GM21367 (cell line): Measurements from ENCODE around the gene MGAT4B.

Experiments used
- ATAC-seq: cut with Tn5 transposase; IDR thresholded peaks from one replicate; pipeline ENCODE4 v1.9.1; 2021; ENCODE audit not compliant: unreplicated experiment

The MGAT4B gene

GRCh38 chr5:179773686-179774040 is 33.0 kb downstream of the MGAT4B start:
- no peak for ATAC-seq

GRCh38 chr5:179772351-179772750 is 34.3 kb downstream of the MGAT4B start:
- no peak for ATAC-seq

- no peak for ATAC-seq
Measured at GRCh38 chr5:179771311-179771895, 35.3 kb downstream of the MGAT4B start.

DNA sequence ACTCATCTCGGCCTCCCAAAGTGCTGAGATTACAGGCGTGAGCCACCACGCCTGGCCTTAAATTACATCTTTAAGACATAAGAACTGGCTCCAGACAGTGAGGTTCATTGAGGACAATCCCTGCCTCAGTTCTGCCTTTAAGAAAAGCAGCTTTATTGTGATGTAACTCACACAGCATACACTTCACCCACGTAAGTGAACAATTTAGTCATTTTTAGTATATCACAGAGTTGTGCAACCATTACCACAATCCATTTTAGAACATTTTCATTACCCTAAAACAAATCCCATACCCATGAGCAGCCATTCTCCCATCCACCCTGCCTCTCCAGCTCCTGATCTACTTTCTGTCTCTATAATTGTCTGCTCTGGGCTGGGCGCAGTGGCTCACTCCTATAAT is 36.9 kb downstream of the MGAT4B start:
- ATAC-seq = no peak

GRCh38 chr5:179769271-179769670 is 37.4 kb downstream of the MGAT4B start:
- no peak for ATAC-seq

- no peak for ATAC-seq
Measured at GRCh38 chr5:179768326-179769085, 38.2 kb downstream of the MGAT4B start.

DNA sequence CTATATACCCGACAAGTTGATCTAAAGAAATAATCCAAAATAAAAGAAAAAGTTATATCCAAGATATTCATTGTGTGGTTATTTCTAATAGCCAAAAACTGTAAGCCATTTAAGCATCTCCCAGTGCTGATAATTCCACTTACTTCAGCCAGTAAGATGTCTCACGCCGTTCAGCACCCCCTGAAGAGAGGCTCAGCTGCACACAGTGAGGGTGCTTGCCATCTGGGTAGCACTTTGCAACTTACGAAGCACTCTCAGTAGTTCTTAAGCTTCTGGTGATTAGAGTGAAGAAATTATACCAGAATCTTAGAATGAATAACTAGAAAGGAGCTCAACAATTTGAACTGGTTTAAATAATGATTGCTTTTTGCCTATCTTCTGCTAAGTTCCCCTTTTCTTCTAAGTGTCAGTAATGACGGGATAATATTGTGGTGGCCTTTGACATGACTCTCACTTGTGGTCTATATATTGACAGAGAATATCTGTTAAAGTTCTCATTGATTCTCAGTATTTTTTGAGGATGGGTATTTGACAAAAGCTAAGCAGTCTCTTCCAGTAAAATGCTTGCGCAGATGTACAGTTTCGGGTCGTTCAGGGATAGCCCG is 39.1 kb downstream of the MGAT4B start:
- ATAC-seq = no peak

GRCh38 chr5:179766726-179767455 is 39.8 kb downstream of the MGAT4B start:
- ATAC-seq = no peak

DNA sequence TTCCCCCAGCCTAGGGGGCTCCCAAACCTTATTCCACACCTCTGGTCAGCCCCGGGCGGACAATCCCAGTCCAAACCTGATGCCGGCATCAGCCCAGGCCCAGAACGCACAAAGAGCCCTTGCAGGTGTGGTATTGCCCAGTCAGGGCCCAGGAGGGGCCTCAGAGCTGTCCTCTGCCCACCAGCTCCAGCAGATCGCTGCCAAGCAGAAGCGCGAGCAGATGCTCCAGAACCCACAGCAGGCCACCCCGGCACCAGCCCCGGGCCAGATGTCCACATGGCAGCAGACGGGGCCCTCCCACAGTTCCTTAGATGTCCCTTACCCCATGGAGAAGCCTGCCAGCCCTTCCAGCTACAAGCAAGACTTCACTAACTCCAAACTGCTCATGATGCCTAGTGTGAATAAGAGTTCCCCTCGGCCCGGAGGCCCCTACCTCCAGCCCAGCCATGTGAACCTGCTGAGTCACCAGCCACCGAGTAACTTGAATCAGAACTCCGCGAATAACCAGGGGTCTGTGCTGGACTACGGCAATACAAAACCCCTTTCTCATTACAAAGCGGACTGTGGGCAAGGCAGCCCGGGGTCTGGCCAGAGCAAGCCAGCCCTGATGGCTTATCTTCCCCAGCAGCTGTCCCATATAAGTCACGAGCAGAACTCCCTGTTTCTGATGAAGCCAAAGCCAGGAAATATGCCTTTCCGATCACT is 40.5 kb downstream of the MGAT4B start:
- ATAC-seq = no peak

DNA sequence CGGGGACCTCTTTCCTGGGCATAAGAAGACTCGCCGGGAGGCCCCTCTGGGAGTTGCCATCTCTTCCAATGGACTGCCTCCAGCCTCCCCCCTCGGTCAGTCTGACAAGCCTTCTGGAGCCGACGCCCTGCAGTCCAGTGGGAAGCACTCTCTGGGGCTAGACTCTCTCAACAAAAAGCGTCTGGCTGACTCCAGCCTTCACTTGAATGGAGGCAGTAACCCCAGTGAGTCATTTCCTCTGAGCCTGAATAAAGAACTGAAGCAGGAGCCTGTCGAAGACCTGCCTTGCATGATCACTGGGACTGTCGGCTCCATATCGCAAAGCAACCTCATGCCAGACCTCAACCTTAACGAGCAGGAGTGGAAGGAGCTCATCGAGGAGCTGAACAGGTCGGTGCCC is 41.3 kb downstream of the MGAT4B start:
- no peak for ATAC-seq

- ATAC-seq = no peak
Measured at GRCh38 chr5:179764056-179764455, 42.6 kb downstream of the MGAT4B start.

DNA sequence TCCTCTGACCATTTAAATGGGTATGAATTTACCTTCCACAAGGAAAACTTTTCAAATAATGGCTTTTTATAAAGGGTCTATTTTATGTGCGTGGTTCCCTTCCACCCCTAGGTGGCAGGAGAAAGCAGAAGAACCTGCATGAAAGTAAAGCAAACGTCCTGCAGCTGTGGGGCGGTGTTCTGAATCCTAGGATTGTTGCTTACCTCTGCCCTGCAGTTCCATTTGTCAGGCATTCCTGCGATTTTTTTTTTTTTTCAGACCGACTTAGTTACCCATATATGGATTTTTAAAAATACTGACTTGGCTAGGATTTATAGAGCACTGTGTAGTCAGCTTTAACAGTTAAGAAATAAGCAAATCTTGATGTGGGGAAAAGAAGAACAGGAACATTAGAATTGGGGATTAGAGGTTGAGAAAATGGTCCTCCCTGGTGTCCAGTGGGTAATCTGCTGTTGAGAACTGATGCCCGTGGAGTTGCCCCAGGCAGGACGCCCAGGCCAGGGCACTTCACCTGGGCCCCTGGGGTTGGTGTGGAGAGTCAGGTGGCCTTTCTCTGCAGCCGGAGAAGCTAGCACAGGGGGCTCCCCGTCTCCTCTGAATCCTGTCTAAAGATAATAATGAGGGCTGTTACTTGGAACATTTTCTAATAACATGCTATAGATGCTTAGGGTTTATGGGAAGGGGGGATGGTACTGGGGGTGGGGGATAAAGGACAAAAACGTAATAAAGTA is 43.3 kb downstream of the MGAT4B start:
- no peak for ATAC-seq

GRCh38 chr5:179762781-179763176 is 43.9 kb downstream of the MGAT4B start:
- ATAC-seq = no peak

DNA sequence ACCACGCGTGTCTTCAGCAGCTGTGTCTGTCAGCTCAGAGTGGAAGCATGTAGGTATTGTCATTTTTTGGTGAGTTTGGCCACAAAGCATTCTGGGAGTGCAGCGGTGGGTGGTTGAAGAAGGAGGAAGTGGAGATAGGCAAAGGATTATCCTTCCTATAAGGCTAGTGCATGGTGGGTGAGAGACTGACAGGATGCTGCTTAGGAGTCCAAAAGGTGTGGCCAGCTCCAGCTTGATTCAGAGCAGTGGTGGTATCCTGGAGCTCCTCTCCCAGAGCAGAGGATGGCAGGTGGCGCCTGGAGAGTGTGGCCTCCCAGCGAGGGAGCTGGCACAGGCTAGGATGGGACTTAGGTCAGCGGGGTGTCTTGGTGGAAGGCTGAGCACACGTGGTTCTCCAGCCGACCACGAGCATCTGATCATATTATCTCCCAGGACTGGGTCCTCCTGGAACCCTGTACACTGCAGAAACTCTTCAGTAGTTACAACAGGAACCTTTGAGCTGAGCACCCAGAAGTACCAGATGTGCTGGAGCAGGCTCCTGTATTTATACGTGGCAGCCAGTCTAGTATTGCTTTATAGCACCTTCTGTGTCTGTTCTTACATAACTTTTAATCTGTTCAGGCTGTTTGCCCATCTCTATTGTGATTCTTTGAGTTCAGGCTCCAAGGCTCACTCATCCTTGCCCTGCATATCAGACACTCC is 44.4 kb downstream of the MGAT4B start:
- no peak for ATAC-seq

- no peak for ATAC-seq
Measured at GRCh38 chr5:179759581-179760551, 46.8 kb downstream of the MGAT4B start.

DNA sequence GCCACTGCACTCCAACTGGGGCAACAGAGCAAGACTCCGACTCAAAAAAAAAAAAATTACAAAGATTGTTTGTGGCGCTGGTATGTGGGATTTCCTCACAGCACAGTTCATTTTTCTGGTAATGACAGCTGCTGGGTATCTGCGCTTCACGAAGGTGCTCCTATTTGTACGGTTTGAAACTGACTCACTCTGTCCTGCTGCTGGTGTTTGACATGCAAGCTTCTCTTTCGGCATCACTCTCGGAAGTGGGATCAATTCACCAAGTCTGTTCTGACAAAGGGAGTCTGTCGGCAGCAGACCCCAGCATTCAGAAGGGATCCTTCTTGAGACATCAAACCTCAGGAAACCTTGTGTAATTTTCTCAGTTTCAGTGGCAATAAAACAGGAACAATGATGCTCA is 47.7 kb downstream of the MGAT4B start:
- no peak for ATAC-seq

GRCh38 chr5:179755022-179755421 is 51.6 kb downstream of the MGAT4B start:
- no peak for ATAC-seq

DNA sequence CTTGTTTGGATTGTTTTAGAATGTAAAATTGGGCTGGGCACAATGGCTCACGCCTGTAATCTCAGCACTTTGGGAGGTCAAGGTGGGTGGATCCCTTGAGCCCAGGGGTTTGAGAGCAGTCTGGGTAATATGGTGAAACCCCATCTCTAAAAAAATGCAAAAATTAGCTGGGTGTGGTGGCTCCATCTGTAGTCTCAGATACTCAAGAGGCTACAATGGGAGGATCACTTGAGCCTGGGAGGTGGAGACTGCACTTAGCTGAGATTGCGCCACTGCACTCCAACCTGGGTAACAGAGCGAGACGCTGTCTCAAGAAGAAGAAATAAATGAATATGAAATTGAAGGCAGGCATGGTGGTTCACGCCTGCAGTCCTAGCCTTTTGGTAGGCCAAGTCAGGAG is 52.7 kb downstream of the MGAT4B start:
- ATAC-seq = no peak
